K562 (cell line): ENCODE results near the gene PPP1CC. TPM values are rescaled to one million over a fixed set of nuclear protein-coding genes. Genes with fewer than 3 reads are reported as not detected.

Experiments
- ATAC-seq: fragments of 200-7000 bp; cut with Tn5 transposase; 3 replicates; pipeline ENCODE4 v1.9.1; 2020; ENCODE audit warnings: moderate library complexity
- BruUV-seq: library from RNA; stranded (reverse); fragments of 400-500 nt; replicated peaks from 2 replicates; lab custom pipeline; 2021; lab: Mats Ljungman, UMichigan
- CTCF ChIA-PET: fragments of 300-600 bp; formaldehyde crosslinking; extraction: SDS; loops from one replicate; lab custom pipeline; 2021; ENCODE audit warnings: low intra/inter-chr PET ratio; lab: Yijun Ruan, JAX
- POLR2A ChIA-PET: fragments of 300-600, 350-650 bp; sonication (Branson Sonifier 250); formaldehyde crosslinking; extraction: SDS; loops from one replicate; lab custom pipeline; 2021; ENCODE audit warnings: antibody characterized with exemption, inconsistent platforms; lab: Yijun Ruan, JAX
- DNase-seq, 4 experiments: peaks; one replicate each; pipeline versions ENCODE4 v3.0.0 to v3.0.0-alpha.2; 2011 to 2018; ENCODE audit warnings: low spot score in 3 of 4, mixed read lengths in 3 of 4; ENCODE audit errors: extremely low read depth in 1 of 4
- FAIRE-seq: peaks from 2 replicates; lab custom pipeline; 2011; peaks lifted over from hg19 to GRCh38; lab: Jason Lieb, UNC
- H2AFZ ChIP-seq: 2 replicates; pipeline ENCODE4 v1.6.0; 2011; ENCODE audit warnings: low read depth, low read length, control low read depth, inconsistent platforms
- H3K27ac ChIP-seq: fragments of 200-600 bp; 3 replicates; pipeline ENCODE4 v1.8.0; 2011; ENCODE audit warnings: low read depth, mild to moderate bottlenecking, control low read depth, inconsistent platforms, low read length, moderate library complexity, mixed read lengths; ENCODE audit errors: extremely low read depth
- H3K27me3 ChIP-seq, 2 experiments: fragments of 300-600 bp in 1 of 2; 2 replicates in 1 of 2; 3 replicates in 1 of 2; pipeline versions ENCODE4 v1.6.0 to v1.8.0; 2011; ENCODE audit warnings: inconsistent platforms in 2 of 2, low read length in 2 of 2, mild to moderate bottlenecking in 1 of 2, mixed read lengths in 1 of 2, moderate library complexity in 1 of 2; ENCODE audit not compliant: control insufficient read depth in 2 of 2, insufficient read depth in 2 of 2
- H3K36me3 ChIP-seq: fragments of 300-600 bp; 3 replicates; pipeline ENCODE4 v1.8.0; 2011; ENCODE audit warnings: mild to moderate bottlenecking, low read length, inconsistent platforms; ENCODE audit not compliant: control insufficient read depth, insufficient read depth
- H3K4me1 ChIP-seq, 2 experiments: fragments of 200-600 bp in 1 of 2; replicated peaks in 1 of 2; 2 replicates in 1 of 2; 3 replicates in 1 of 2; pipeline versions ENCODE4 v1.5.1 to v1.8.0; 2011; ENCODE audit warnings: inconsistent platforms in 2 of 2, low read length in 2 of 2, mild to moderate bottlenecking in 1 of 2, mixed read lengths in 1 of 2, moderate library complexity in 1 of 2; ENCODE audit not compliant: control insufficient read depth in 2 of 2, insufficient read depth in 2 of 2
- H3K4me2 ChIP-seq: 2 replicates; pipeline ENCODE4 v1.6.1; 2011; ENCODE audit warnings: low read length, control low read depth, inconsistent platforms, mixed read lengths; ENCODE audit not compliant: insufficient read depth
- H3K4me3 ChIP-seq: fragments of 200-600 bp; sonication (generic), shearing (Covaris generic); 2 replicates; pipeline ENCODE4 v1.5.1; 2016; ENCODE audit warnings: control low read depth, inconsistent platforms
- H3K79me2 ChIP-seq: fragments of 200-600 bp; 3 replicates; pipeline ENCODE4 v1.8.0; 2011; ENCODE audit warnings: low read length, inconsistent platforms; ENCODE audit not compliant: control insufficient read depth, insufficient read depth
- H3K9ac ChIP-seq, 2 experiments: 2 replicates each; pipeline versions ENCODE4 v1.6.0 to v1.6.1; 2011; ENCODE audit warnings: low read depth in 2 of 2, low read length in 2 of 2, control low read depth in 1 of 2, inconsistent platforms in 1 of 2, mild to moderate bottlenecking in 1 of 2, mixed read lengths in 1 of 2; ENCODE audit not compliant: insufficient read depth in 1 of 2
- H3K9me1 ChIP-seq: one replicate; pipeline ENCODE4 v1.6.0; 2011; ENCODE audit warnings: inconsistent platforms, mild to moderate bottlenecking, low read length, moderate library complexity; ENCODE audit not compliant: control insufficient read depth, insufficient read depth
- H3K9me3 ChIP-seq: replicated peaks from 2 replicates; pipeline ENCODE4 v1.5.1; 2011; ENCODE audit warnings: low read depth, low read length, inconsistent platforms; ENCODE audit not compliant: control insufficient read depth, insufficient read depth
- H4K20me1 ChIP-seq: replicated peaks from 2 replicates; pipeline ENCODE4 v1.6.1; 2011; ENCODE audit warnings: low read length, inconsistent platforms, mixed read lengths; ENCODE audit not compliant: control insufficient read depth, insufficient read depth
- CBFA2T2 ChIP-seq: fragments of 450-650 bp; conservative IDR thresholded peaks from 2 replicates; pipeline ENCODE4 v1.6.1; 2017; ENCODE audit warnings: mild to moderate bottlenecking
- NFE2L1 ChIP-seq: fragments of 450-650 bp; IDR thresholded peaks from 2 replicates; pipeline ENCODE4 v1.6.1; 2016; ENCODE audit warnings: missing genetic modification characterization, low read depth, mild to moderate bottlenecking, missing compliant biosample characterization, moderate library complexity, borderline replicate concordance
- NR2C2 ChIP-seq, 2 experiments: fragments of 200-800 bp in 1 of 2; sonication (Bioruptor generic) in 1 of 2; sonication (generic) in 1 of 2; formaldehyde crosslinking in 1 of 2; IDR thresholded peaks; 2 replicates each; pipeline versions ENCODE4 v1.6.1 to v1.8.0; 2016 to 2022; ENCODE audit warnings: mild to moderate bottlenecking in 1 of 2, missing compliant biosample characterization in 1 of 2, missing genetic modification characterization in 1 of 2, missing genetic modification reagents in 1 of 2
- NRF1 ChIP-seq, 2 experiments: fragments of 450-650 bp; IDR thresholded peaks in 1 of 2; conservative IDR thresholded peaks in 1 of 2; 2 replicates each; pipeline ENCODE4 v1.6.1; 2014; ENCODE audit warnings: mild to moderate bottlenecking in 2 of 2
- RBBP5 ChIP-seq: fragments of 200-600 bp; sonication (generic); IDR thresholded peaks from 2 replicates; pipeline ENCODE4 v1.6.1; 2012; ENCODE audit warnings: borderline replicate concordance, mild to moderate bottlenecking, low read length, control low read depth, inconsistent platforms; ENCODE audit not compliant: insufficient read depth, poor library complexity, severe bottlenecking
- RBM17 ChIP-seq: fragments of 200-400 bp; formaldehyde crosslinking; IDR thresholded peaks from 2 replicates; pipeline ENCODE4 v1.6.1; 2017; ENCODE audit warnings: low read depth, mild to moderate bottlenecking, low read length, borderline replicate concordance
- WGBS: fragments of 100-300 bp; shearing (Covaris generic); methylation state at CpG from one replicate; pipeline ENCODE4 v1.1.6; 2016; ENCODE audit warnings: low coverage, mixed read lengths; ENCODE audit not compliant: insufficient coverage; ENCODE audit errors: missing lambda C conversion rate; 5-methylcytosine and 5-hydroxymethylcytosine counted together
- in situ Hi-C: fragments of 300-500 bp; cut with MboI; formaldehyde crosslinking; loops from 4 replicates; pipeline ENCODE4 v1.15.0; 2018; ENCODE audit warnings: inconsistent platforms, mixed read lengths
- intact Hi-C: fragments of 100-400 bp; cut with micrococcal nuclease; formaldehyde crosslinking; loops from 2 replicates; pipeline ENCODE4 v1.14.2; 2022
- polyA plus RNA-seq, 8 experiments: library from polyadenylated mRNA; depleted of rRNA in 4 of 8; stranded (reverse) in 5 of 8; unstranded in 3 of 8; fragments of >200 nt; fragmentation: Nextera tagmentation in 2 of 8; fragmentation: Illumina TruSeq in 1 of 8; extraction: Ambion mirVana in 2 of 8; extraction: Trizol in 1 of 8; gene quantifications; 2 replicates each; pipeline versions ENCODE4 v1.2.1 to v1.2.3, GENCODE V29; 2011 to 2014; ENCODE audit warnings: inconsistent platforms in 1 of 8, missing spikeins in 1 of 8
- total RNA-seq, 7 experiments: library from RNA; depleted of rRNA in 6 of 7; stranded (reverse); fragments of >200 nt in 6 of 7; fragmentation: Illumina TruSeq in 2 of 7; extraction: Trizol in 2 of 7; gene quantifications; 2 replicates each; pipeline versions ENCODE4 v1.2.1 to v1.2.3, GENCODE V29; 2011 to 2021; ENCODE audit warnings: low replicate concordance in 1 of 7

The PPP1CC gene
- total and polyA plus RNA-seq, 9 of the 15 experiments (the other 6 are each of a cell fraction or from before 2014, with no cell fraction given) = 67.4 to 286 (median 195) TPM

DNA sequence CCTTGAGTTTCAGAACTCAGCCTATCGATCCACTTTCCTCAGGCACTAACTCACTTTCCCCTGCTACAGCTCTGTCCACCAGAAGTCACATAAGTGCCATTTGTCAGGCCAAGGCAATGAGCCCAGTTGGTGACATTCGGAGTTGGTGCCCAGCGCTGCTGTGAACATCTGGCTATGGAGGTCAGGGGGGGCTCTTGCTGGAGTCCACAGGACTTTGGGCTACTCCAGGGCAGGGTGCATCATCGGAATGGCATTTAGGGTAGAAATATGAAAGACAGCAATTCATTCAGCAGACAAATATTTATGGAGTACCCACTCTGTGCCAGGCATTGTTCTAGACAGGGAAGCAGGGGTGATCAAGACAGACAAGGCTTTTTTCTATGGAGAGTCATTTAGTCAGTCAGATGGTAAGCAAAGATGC lies 1.5 kb upstream of the PPP1CC start:
- no peak for ATAC-seq
- ChIA-PET POLR2A (interaction anchor here (0.6 to 1.2 kb wide), 5 partner anchors 11 to 1828 kb away, joined by 3 read pairs; no protein-coding TSS in a partner anchor), CTCF (no interaction called here)
- peaks cover 12 to 15% of the 10 kb centered on the region in 2 experiments for H3K4me1 ChIP-seq
- H3K9me3 ChIP-seq = no peaks in the 10 kb centered on the region
- intact Hi-C loops = loop anchor here (5.0 kb wide), 1 partner anchor 83 kb away; no protein-coding TSS in a partner anchor
- FAIRE-seq = no peak
- TF ChIP-seq CBFA2T2 (no peak), NFE2L1 (tag) (no peak)
- no peaks in the 10 kb centered on the region for H3K27me3 ChIP-seq
- in situ Hi-C loops = no loop called here
- no peak overlapping the region for H3K4me3 ChIP-seq
- no peaks in the 10 kb centered on the region for H3K9me1 ChIP-seq
- peaks cover 19% of the 10 kb centered on the region for H3K36me3 ChIP-seq
- DNase-seq = no peak
- H3K9ac ChIP-seq = peak overlapping the region in 1 of 2 experiments; percentile 43; a peak in 1 of 4 replicates
- no TSS peak for BruUV-seq
- H3K79me2 ChIP-seq = peaks cover 36% of the 10 kb centered on the region
- WGBS = 93% methylated on average over 4 of the region's 4 CpGs
- H3K4me2 ChIP-seq = no peak overlapping the region
- H2AFZ ChIP-seq = no peak overlapping the region
- H4K20me1 ChIP-seq = peaks cover 19% of the 10 kb centered on the region
- no peak overlapping the region for H3K27ac ChIP-seq

DNA sequence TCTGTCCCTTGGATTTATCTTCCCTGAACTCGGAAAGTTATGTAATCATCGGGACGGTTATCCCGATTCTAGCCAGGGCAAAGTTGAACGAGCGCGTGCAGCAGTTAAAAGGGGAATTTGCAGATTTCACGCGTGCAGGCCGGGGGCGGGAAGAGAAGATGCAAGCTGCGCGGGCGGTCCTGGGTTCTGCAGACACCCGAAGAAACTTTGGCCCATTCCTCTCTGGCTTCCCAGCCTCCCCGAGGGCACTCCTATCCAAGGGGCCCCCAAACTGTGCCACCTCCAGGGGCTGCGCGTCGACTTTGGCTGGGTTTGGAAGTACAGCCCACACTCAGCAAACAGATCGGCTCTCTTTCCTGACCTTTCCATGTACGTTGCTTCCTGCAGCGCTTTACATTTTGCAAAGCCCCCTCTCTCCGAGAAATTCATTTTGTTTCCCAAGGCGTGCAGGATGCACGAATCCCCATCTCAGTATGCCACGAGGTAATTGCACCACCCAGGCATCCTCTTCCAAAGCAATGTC lies 941 bp upstream of the PPP1CC start:
- WGBS = 31% methylated on average over 26 of the region's 26 CpGs
- peaks cover 23% of the 10 kb centered on the region for H3K36me3 ChIP-seq
- FAIRE-seq (no peak), DNase-seq (peak in 2 of 4 experiments; percentile 22 to 49), ATAC-seq (no peak)
- H3K4me3 ChIP-seq = peak overlapping the region; percentile 85
- H3K4me2 ChIP-seq = peak overlapping the region; percentile 79
- peaks cover under 1% of the 10 kb centered on the region for H3K9me1 ChIP-seq
- intact Hi-C loops (loop anchor here (5.0 kb wide), 1 partner anchor 84 kb away; no protein-coding TSS in a partner anchor), in situ Hi-C loops (no loop called here)
- H3K9me3 ChIP-seq = no peaks in the 10 kb centered on the region
- H3K4me1 ChIP-seq = peaks cover 16 to 19% of the 10 kb centered on the region in 2 experiments
- POLR2A ChIA-PET = interaction anchor here (0.6 to 1.3 kb wide), 6 partner anchors 10 to 293 kb away, joined by 3 to 7 read pairs (median 4); partner anchors contain the start of gene ARPC3
- peak overlapping the region; percentile 57 to 87 for H3K9ac ChIP-seq
- no peaks in the 10 kb centered on the region for H3K27me3 ChIP-seq
- BruUV-seq = TSS peak; percentile 93
- CTCF ChIA-PET = no interaction called here
- H3K27ac ChIP-seq = no peak overlapping the region; the same call in 2 of the 3 replicates
- H4K20me1 ChIP-seq = peaks cover 24% of the 10 kb centered on the region
- H2AFZ ChIP-seq = peak overlapping the region; percentile 97
- peaks cover 41% of the 10 kb centered on the region for H3K79me2 ChIP-seq
- TF ChIP-seq RBM17 (no peak), RBBP5 (peak; percentile 25), NRF1 (conservative IDR thresholded peaks at IDR 0.05 in 1 of 2, IDR thresholded peaks at IDR 0.05 in 1 of 2) (0 out of 4 replicates have a peak, but pooled peaks of 1 of the 2 experiments have one; percentile 26), NR2C2 (CRISPR knock-in tag; IDR thresholded peaks at IDR 0.05) (no peak), NR2C2 (tag; IDR thresholded peaks at IDR 0.05) (peak; percentile 61; the same call in 1 of the 2 replicates)
